RWPE1 (cell line): ENCODE results near the gene ANKFY1.
A peak's percentile ranks its signal among the peaks of the same experiment; 100 is the strongest.

Experiments used
- CTCF ChIA-PET: fragments of 350-600 bp; sonication (Branson Sonifier 250); formaldehyde crosslinking; extraction: SDS; loops from one replicate; lab custom pipeline; 2021; lab: Yijun Ruan, JAX
- POLR2A ChIA-PET: fragments of 400-600 bp; formaldehyde crosslinking; extraction: SDS; loops from one replicate; lab custom pipeline; 2020; ENCODE audit warnings: antibody characterized with exemption; ENCODE audit not compliant: low non-redundant PET; lab: Yijun Ruan, JAX
- DNase-seq: peaks from one replicate; pipeline ENCODE4 v3.0.0; 2012; ENCODE audit warnings: low spot score
- H3K27ac ChIP-seq: fragments of 450-650 bp; 2 replicates; pipeline ENCODE4 v1.5.1; 2017
- CTCF ChIP-seq: fragments of 450-650 bp; conservative IDR thresholded peaks from 2 replicates; pipeline ENCODE4 v1.5.1; 2017; ENCODE audit warnings: low read depth, mild to moderate bottlenecking

The ANKFY1 gene

GRCh38 chr17:4236456-4236855, 27.3 kb downstream of the ANKFY1 start:
- TF ChIP-seq CTCF: no peak
- H3K27ac ChIP-seq: no peak overlapping the region
- POLR2A ChIA-PET: no interaction called here
- no peak for DNase-seq
- CTCF ChIA-PET: no interaction called here

GRCh38 chr17:4235372-4236279, 28.2 kb downstream of the ANKFY1 start:
- no peak for DNase-seq
- POLR2A ChIA-PET: no interaction called here
- CTCF ChIA-PET: interaction anchor here (0.6 kb wide), 2 partner anchors 12 to 110 kb away, joined by 3 to 4 read pairs; no protein-coding TSS in a partner anchor
- no peak for TF ChIP-seq CTCF
- H3K27ac ChIP-seq: no peak overlapping the region

- ChIA-PET CTCF (no interaction called here), POLR2A (no interaction called here)
- DNase-seq: no peak
- no peak for TF ChIP-seq CTCF
- no peak overlapping the region for H3K27ac ChIP-seq
These were observed 29.4 kb downstream of the ANKFY1 start for GRCh38 chr17:4234401-4234800.

- no peak overlapping the region for H3K27ac ChIP-seq
- ChIA-PET POLR2A (no interaction called here), CTCF (no interaction called here)
- no peak for TF ChIP-seq CTCF
- DNase-seq: no peak
These were observed 30.0 kb downstream of the ANKFY1 start for GRCh38 chr17:4233668-4234258.

- CTCF ChIA-PET: interaction anchor here (0.6 kb wide), 1 partner anchor 386 kb away, joined by 3 read pairs; the partner anchor contains the start of gene NCBP3
- H3K27ac ChIP-seq: peak overlapping the region; percentile 80
- POLR2A ChIA-PET: no interaction called here
These were observed 31.5 kb downstream of the ANKFY1 start for GRCh38 chr17:4232168-4232813.

More at GRCh38 chr17:4232168-4232813, 31.5 kb downstream of the ANKFY1 start:
- no peak for TF ChIP-seq CTCF
- peak; percentile 52 for DNase-seq
